ENCODE measurements around the gene VPREB3.

VPREB3 gene

DNA sequence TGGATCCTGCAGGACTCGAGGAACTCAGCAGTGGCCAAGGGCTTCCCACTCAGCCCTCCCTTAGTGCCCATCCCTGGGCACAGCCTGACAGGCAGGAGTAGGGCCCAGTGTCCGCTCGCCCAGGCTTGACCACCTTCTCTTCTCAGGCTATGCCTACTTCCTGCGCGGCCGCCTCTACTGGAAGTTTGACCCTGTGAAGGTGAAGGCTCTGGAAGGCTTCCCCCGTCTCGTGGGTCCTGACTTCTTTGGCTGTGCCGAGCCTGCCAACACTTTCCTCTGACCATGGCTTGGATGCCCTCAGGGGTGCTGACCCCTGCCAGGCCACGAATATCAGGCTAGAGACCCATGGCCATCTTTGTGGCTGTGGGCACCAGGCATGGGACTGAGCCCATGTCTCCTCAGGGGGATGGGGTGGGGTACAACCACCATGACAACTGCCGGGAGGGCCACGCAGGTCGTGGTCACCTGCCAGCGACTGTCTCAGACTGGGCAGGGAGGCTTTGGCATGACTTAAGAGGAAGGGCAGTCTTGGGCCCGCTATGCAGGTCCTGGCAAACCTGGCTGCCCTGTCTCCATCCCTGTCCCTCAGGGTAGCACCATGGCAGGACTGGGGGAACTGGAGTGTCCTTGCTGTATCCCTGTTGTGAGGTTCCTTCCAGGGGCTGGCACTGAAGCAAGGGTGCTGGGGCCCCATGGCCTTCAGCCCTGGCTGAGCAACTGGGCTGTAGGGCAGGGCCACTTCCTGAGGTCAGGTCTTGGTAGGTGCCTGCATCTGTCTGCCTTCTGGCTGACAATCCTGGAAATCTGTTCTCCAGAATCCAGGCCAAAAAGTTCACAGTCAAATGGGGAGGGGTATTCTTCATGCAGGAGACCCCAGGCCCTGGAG lies 29.3 kb upstream of the VPREB3 start:
- in situ Hi-C loops (cut with MboI; ENCODE audit: low sequenced_read_pairs) = no loop called here

- in situ Hi-C loops (cut with MboI; ENCODE audit: low sequenced_read_pairs) = no loop called here
These were observed 28.5 kb upstream of the VPREB3 start for GRCh38 chr22:23782703-23783102.

- in situ Hi-C loops (cut with MboI; ENCODE audit: low sequenced_read_pairs) = no loop called here
These were observed 28.0 kb upstream of the VPREB3 start for GRCh38 chr22:23782252-23782651.

DNA sequence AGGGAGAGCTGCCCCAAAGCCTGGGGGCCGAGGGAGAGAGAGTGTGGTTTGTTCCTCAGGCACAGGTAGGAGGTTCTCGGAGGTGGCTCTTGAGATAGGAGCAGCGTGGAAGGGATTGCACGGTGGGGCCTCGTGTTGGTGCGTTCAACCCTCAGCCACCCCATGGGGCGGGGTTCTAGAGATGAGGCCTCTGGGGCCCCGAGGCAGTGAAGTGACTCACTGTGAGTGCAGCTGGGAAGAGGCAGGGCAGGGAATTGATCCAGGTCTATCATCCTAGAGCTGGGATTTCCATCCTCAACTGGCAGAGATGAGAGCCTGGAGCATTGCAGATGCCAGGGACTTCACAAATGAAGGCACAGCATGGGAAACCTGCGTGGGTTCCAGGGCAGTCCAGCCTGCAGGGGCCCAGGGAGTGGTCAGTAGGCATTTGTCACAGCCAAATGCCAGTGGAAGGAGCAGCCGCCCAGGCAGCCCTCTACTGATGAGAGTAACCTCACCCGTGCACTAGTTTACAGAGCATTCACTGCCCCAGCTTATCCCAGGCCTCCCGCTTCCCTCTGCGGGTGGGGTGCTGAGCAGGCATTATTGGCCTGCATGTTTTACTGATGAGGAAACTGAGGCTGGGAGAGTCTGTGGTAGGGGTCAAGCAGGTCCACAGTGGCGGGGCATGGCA lies 27.4 kb upstream of the VPREB3 start:
- in situ Hi-C loops (cut with MboI; ENCODE audit: low sequenced_read_pairs) = no loop called here

GRCh38 chr22:23781065-23781464 lies 26.8 kb upstream of the VPREB3 start:
- in situ Hi-C loops (cut with MboI; ENCODE audit: low sequenced_read_pairs) = no loop called here

GRCh38 chr22:23780146-23780748 lies 26.0 kb upstream of the VPREB3 start:
- in situ Hi-C loops (cut with MboI; ENCODE audit: low sequenced_read_pairs) = no loop called here

DNA sequence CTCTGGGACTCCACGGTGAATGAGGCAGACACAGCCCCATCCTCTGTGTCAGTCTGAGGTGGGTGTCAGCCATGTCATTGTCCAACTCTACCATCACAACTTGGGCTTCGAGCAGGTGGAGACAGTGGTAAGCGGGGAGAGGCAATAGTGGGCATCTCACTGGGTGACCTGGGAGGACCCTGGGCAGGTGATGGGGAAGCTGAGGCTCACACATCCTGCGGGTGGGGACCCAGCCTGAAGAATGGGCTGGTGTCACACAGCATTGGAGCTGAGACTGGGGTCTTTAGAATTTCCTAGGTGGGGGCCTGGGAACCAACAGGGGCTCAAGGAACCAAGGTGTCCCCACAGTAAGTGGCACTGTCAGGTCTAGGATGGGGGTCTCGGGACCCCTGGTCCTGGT lies 25.5 kb upstream of the VPREB3 start:
- in situ Hi-C loops (cut with MboI; ENCODE audit: low sequenced_read_pairs) = no loop called here

GRCh38 chr22:23779083-23779482 lies 24.9 kb upstream of the VPREB3 start:
- in situ Hi-C loops (cut with MboI; ENCODE audit: low sequenced_read_pairs) = no loop called here

DNA sequence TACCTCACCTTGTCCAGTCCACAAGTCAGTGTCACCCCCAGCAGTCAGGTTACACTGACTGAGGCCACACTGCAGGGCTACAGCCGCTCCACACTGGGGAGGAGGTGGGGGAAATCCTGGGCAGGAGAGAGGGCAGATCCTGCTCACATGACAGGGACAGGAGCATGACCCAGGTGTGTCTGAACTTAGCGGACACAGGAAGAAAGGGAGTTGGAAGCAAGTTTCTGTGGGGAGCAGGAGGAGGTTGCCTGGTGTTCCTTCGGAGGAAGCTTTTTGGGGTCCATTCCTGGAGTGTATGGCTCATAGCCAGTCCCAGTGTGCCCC lies 24.3 kb upstream of the VPREB3 start:
- in situ Hi-C loops (cut with MboI; ENCODE audit: low sequenced_read_pairs) = no loop called here

DNA sequence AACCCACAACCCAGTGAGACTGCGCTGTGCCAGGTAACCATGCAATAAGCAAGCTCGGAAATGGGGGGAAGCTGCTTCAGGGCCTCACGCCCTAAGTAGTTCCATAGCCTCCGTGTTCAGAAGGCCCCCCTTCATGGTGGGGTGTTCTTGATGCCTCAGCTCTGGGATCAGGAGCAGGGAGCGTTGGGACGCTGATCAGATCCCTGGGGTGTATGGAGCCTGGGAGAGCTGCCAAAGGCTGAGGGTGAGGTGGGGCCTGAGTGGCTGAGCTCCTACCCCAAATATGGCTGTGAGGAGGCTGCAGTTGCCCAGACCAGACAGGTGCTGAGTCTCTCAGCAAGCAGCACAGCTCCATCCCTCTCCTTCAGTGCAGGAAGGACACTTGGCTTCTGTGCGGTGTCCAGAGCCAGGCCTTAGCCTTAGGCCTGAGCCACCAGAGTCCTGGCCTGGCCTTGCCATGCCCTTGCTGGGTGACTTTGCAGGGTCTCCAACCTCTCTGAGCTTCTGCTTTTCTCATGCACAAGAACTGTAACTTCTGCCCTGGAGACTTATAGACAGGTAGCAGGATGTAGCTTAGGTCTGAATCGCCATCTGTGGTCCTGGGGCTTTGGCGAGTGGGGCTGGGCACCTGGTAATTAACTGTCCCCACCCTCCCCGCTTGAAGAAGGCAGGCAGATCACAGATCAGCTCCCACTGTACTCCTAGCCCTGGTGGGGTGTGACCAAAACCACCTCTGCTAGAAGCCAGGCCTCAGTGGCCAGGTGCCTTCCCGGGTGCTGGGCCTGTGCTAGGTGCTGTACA lies 23.8 kb upstream of the VPREB3 start:
- in situ Hi-C loops (cut with MboI; ENCODE audit: low sequenced_read_pairs) = no loop called here

DNA sequence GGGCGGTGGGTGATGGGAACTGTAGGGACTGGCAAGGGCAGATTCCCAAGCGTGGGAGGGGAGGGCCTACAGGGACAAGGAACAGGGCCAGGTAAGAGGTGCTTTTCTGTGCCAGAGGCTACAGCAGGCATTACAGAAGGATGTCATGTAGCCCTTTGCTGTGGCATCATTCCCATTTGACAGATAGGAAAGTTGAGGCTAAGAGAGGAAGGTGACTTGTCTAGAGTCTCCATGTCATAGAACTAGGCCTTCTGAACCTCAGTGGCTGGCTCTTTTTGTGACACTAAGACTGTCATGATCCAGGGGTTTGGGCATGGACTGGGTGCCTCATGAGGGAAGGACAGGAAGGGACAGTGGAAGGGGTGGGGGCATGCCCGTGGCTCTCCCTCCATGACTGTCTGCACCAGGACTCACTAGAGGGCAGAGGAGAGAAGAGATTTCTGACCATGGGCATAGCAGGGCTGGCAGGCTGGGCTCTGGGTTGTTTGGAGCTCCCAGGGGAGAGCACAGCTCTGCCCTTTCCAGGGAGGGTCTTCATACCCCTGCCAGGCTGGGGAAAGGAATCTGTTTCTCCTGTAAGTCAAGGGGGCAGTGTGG lies 21.7 kb upstream of the VPREB3 start:
- in situ Hi-C loops (cut with MboI; ENCODE audit: low sequenced_read_pairs) = no loop called here

- in situ Hi-C loops (cut with MboI; ENCODE audit: low sequenced_read_pairs) = no loop called here
These were observed 20.8 kb upstream of the VPREB3 start for GRCh38 chr22:23774922-23775436.

GRCh38 chr22:23774114-23774921 lies 20.1 kb upstream of the VPREB3 start:
- in situ Hi-C loops (cut with MboI; ENCODE audit: low sequenced_read_pairs) = no loop called here

GRCh38 chr22:23773483-23774113 lies 19.4 kb upstream of the VPREB3 start:
- in situ Hi-C loops (cut with MboI; ENCODE audit: low sequenced_read_pairs) = no loop called here

GRCh38 chr22:23772649-23773473 lies 18.6 kb upstream of the VPREB3 start, which contains the start of gene MMP11:
Gene MMP11, plus strand, starts transcription at chr22:23772849. Its CDS starts 22 bp downstream, at chr22:23772871.
- in situ Hi-C loops (cut with MboI; ENCODE audit: low sequenced_read_pairs) = no loop called here

DNA sequence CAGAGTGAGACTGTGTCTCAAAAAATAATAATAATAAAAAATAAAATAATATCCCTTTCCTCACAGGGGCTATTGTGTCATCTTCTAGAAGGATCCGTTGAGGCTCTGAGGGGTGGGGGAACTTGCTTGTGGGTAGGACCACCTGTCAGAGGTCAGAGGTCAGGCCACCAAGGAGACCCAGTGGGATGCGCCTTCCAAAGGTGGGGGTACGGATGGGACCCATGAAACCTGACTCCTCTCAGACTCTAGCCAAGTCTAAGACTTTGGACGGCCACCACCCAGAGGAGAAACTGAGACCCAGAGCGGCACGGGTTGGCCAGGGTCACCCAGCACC lies 18.1 kb upstream of the VPREB3 start:
- in situ Hi-C loops (cut with MboI; ENCODE audit: low sequenced_read_pairs) = no loop called here

- in situ Hi-C loops (cut with MboI; ENCODE audit: low sequenced_read_pairs) = no loop called here
These were observed 15.2 kb upstream of the VPREB3 start for GRCh38 chr22:23769321-23769965.

Measured in HL-60/S4 treated with phorbol 12-myristate 13-acetate at 8.2 ng/mL for 4 days and 3 days (cell line).